Neural progenitor cell (in vitro differentiated cells): ENCODE data around the gene PKN1.

Source experiments
- EZH2phosphoT487 ChIP-seq: fragments of 200-600 bp; sonication (generic); IDR thresholded peaks from 2 replicates; pipeline ENCODE4 v1.6.1; 2017; ENCODE audit warnings: antibody characterized with exemption
- TF ChIP-seq, protein P1 (sequence below): fragments of 200-600 bp; sonication (generic); IDR thresholded peaks from 2 replicates; pipeline ENCODE4 v1.5.1; 2017; ENCODE audit warnings: antibody characterized with exemption, mild to moderate bottlenecking

DNA sequence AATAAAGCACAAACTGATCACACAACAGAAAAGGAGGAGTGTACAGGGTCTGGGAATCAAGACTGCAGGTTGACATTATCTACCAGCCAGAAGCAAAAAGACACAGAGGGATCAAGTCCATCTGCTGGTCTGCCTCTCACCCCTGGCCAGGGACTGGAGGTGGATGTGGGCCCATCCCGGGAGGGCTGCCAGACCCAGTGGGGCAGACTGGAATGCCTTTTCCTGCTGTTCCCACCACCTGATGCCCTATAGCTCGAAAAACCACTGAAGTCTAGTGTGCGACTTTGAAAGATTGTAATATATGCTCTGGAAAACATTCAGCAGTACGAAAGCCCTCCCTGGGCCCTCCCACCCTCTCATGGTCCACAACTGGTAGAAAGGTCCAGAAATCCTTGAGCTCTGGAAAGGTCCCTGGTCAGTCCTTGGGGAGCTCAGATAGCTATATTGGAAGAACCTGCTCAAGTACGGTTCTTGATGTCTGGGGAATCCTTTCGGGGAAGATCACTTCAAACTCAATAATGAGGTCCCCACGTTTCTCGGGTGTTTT is 82.5 kb downstream of the PKN1 start:
- no peak for TF ChIP-seq EZH2phosphoT487
- TF ChIP-seq, protein P1, sequence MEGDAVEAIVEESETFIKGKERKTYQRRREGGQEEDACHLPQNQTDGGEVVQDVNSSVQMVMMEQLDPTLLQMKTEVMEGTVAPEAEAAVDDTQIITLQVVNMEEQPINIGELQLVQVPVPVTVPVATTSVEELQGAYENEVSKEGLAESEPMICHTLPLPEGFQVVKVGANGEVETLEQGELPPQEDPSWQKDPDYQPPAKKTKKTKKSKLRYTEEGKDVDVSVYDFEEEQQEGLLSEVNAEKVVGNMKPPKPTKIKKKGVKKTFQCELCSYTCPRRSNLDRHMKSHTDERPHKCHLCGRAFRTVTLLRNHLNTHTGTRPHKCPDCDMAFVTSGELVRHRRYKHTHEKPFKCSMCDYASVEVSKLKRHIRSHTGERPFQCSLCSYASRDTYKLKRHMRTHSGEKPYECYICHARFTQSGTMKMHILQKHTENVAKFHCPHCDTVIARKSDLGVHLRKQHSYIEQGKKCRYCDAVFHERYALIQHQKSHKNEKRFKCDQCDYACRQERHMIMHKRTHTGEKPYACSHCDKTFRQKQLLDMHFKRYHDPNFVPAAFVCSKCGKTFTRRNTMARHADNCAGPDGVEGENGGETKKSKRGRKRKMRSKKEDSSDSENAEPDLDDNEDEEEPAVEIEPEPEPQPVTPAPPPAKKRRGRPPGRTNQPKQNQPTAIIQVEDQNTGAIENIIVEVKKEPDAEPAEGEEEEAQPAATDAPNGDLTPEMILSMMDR: no peak
